ENCODE measurements around the gene LRRC74B.
"Not testable (repeated sequence)": the region's sequence is repeated elsewhere in the genome, so short reads cannot be mapped to it uniquely, and the experiment has no call there.

The LRRC74B gene

DNA sequence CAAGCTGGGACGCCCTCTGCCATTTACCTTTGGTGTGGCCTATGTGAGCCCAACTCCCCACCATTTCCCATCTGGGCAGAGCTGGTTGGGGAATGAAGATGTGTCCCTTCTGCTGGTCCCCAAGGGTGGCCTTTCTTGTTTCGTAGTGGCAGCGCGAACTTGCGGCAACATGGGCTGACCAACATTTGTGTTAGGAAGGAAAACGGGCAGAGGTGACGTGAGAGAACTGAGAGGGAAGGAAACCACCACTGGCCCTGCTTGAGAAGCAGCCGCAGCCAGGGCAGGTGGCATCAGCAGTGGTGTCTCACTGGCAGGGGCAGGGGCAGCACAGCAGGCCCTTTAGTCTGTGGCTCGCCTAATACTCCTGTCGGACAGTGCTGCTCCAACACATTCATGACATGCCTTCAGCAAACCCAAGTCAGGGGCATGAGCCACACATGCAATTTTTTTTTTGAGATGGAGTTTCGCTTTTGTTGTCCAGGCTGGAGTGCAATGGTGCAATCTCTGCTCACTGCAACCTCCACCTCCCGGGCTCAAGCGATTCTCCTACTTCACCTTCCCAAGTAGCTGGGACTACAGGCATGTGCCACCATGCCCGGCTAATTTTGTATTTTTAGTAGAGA, 29.9 kb downstream of the LRRC74B start:
- DNase-seq (ENCODE audit: low read depth in 4 of 4, low spot score in 1 of 4): no peak

DNA sequence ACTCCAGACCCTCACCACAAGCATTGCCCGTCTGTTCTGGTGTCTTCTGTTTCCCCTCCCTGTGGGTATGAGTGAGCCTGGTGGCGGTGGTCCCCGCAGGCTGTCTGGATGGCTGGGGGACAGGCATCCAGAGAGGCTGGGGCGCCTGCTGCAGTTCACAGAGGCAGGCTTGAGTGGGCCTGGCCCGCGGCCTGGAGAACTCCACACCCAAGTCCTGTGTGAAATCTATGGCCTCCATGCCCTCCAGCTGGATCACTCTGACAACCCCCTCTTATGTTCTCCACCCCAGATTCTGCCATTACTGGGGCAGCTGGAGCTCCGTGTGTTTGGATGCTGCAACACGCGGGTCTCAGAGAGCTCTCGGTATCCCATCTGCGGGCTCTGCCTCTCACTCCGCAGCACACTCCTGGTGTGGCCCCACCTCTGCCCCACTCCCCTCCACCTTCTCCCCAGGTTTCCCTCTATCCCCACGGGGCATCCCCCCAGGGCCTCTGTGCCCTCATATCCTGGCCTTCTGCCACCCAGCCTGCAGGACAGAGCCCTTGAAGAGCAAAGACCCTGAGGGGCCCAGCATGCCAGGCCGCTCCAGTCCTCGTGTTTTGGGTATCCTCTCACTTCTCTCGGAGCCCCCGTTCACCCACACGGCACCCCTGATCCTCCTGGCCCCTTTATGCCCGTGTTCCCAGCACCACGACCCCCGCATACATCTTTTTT, 31.3 kb downstream of the LRRC74B start:
- DNase-seq (ENCODE audit: low read depth in 4 of 4, low spot score in 1 of 4): no peak

DNA sequence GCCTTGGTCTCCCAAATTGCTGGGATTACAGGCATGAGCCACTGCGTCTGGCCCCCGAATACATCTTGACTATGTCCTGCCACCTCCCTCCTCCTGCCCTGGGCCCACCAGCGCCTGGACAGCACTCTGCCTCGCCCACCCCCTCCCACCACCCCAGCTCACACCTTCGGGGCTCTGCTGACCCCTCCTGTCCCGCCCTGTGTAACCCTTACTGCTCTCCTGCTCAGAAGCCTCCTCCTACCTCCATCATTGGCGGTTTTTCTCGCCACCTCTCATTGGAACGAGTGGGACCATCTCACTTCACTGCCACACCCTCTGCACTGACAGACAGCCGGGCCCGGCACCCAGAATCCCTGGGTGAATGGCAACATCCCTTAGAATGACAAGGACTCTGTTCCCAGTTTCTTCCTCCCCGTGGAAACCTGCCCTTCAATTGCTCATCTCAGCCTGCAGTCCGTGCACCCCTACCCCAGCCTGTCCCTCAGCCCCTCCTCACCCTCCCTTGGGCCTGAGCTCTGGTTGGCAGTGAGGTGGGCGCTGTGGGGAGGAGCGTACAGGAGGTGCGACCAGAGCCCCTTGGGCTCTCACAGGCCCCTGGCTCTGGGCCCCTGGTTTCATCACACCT, 32.2 kb downstream of the LRRC74B start:
- DNase-seq (ENCODE audit: low read depth in 4 of 4, low spot score in 1 of 4): no peak

DNA sequence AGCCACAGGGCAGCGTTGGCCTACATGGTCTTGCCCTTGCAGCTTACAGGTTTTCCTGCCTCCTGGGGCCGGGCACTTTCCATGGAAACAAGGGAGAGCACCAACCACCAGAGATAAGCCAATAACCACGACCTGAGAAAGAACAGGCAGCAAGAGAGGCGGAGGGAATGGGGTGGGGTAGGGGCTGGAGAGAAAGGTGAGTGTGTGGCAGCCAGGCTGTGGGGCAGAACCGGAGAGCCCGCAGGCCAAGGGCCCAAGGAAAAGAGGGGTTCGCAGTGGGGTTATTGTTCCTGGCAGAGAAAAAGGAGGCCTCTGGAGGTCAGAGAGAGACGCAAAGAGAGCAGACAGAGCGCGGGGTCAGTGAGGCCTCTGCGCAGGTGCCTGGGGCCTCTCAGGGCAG, 33.2 kb downstream of the LRRC74B start:
- DNase-seq (ENCODE audit: low read depth in 4 of 4, low spot score in 1 of 4): no peak

DNA sequence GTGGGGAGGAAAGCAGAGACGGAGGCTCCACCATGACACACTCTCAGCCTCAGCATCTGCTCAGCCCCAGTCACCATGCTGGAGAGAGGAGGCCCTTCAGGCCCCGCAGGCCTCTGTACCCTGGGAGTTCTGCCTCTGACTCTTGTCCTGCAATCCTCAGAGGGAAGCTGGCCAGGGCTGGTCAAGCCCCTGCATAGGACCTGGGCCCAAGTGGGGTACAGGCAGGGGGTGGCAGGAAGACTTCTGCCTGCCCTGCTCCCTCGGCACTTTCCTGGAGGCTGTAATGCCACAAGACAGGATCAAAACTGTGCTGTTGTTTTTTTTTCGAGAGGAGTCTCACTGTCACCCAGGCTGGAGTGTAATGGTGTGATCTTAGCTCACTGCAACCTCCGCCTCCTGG, 33.7 kb downstream of the LRRC74B start:
- DNase-seq (ENCODE audit: low read depth in 4 of 4, low spot score in 1 of 4): no peak

DNA sequence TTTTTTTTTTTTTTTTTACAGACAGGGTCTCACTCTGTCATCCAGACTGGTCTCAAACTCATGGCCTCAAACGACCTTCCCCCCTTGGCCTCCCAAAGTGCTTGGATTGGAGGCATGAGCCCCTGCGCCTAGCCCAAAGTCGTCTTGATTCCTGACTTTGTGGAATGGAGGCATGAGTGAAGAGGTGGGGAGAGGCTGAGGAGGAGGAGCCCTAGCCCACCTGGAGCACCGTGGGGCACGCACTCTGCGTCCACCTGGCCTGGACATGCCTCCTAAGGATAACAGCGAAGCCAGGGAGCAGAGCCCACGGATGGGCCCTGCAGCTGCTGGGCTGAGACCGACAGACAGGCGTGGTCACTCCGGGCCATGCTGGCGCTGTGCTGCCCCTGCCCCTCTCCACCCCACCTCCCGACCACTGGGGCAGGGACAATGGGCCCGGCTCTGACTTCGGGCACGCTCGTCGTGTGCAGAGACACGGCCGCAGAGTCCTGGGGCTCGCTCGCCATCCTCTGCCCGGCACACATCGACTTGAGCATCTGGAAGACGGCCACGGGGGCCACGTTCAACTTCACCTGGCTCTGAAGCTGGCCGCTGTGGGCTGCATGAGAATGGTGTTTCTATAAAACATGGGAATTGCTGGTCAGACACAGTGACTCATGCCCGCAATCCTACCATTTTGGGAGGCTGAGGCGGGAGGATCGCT, 34.8 kb downstream of the LRRC74B start:
- DNase-seq (ENCODE audit: low read depth in 4 of 4, low spot score in 1 of 4): no peak

DNA sequence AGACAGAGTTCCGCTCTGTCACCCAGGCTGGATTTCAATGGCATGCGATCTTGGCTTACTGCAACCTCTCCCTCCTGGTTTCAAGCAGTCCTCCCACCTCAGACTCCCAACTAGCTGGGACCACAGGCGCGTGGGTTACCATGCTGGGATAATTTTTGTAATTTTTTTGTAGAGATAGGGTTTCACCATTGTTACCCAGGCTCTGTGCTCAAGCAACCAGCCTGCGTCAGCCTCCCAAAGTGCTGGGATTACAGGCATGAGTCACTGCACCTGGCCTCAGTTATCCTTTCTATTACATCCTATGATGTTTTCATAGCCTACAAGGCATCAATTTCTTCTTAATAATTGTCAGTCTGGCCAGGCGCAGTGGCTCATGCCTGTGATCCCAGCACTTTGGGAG, 36.5 kb downstream of the LRRC74B start:
- DNase-seq (ENCODE audit: low read depth in 4 of 4, low spot score in 1 of 4): no peak

DNA sequence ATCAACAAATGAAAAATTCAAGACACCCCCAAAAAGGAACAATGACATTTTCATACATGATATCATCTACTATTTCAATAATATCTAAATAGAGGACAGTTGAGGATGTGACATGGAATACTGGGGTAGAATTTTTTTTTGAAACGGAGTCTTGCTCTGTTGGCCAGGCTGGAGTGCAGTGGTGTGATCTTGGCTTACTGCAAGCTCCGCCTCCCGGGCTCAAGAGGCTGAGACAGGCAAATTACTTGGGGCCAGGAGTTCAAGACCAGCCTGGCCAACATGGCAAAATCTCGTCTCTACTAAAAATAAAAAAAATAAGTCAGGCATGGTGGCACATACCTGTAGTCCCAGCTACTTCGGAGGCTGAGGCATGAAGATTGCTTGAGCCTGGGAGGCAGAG, 41.4 kb downstream of the LRRC74B start:
- no peak for DNase-seq (ENCODE audit: low read depth in 4 of 4, low spot score in 1 of 4)

DNA sequence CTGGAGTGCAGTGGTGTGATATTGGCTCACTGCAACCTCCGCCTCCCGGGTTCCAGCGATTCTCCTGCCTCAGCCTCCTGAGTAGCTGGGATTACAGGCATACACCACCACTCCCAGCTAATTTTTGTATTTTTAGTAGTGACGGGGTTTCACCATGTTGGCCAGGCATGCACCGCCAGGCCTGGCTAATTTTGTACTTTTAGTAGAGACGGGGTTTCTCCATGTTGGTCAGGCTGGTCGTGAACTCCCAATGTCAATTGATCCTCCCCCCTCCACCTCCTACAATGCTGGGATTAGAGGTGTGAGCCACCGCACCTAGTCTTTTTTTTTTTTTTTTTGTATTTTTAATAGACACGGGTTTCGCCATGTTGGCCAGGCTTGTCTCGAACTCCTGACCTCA, 42.2 kb downstream of the LRRC74B start:
- DNase-seq (ENCODE audit: low read depth in 4 of 4, low spot score in 1 of 4): not testable (repeated sequence)

DNA sequence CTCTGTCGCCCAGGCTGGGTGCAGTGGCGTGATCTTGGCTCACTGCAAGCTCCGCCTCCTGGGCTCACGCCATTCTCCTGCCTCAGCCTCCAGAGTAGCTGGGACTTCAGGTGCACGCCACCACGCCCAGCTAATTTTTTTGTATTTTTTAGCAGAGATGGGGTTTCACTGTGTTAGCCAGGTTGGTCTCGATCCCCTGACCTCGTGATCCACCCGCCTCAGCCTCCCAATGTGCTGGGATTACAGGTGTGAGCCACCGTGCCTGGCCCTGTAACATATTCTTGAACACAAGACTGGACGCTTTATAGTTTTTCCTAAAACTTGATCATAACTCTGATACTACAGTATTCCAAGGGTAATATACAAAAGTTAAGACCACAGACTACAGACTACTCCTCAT, 45.5 kb downstream of the LRRC74B start:
- not testable (repeated sequence) for DNase-seq (ENCODE audit: low read depth in 4 of 4, low spot score in 1 of 4)

DNA sequence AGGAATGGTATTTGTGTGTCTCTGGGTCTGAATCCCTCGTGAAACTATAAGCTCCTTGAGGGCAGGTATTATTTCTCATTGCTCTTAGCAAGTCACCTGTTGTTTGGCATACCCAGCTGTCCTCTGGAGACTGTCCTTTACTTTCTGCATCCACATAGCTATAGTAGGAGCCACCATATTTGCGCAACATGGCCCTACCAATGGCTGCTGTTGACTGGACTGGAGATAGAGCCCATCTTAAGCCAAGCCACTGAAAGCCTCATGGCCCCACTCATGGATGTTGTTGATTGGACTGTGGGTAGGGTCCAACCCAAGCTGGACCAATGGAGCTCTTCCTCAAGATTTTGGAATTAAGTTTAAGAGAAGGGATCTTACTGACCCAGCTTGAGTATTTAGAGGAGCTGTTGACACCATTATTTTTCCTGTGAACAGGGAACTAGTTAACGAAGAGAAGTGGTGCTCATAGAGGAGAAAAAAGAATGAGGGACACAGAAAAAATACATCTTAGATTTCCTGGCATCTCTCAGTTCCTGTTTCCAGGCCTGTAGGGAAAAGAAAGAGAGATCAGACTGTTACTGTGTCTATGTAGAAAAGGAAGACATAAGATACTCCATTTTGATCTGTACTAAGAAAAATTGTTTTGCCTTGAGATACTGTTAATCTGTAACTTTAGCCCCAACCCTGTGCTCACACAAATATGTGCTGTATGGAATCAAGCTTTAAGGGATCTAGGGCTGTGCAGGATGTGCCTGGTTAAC, 47.2 kb downstream of the LRRC74B start:
- no peak for DNase-seq (ENCODE audit: low read depth in 4 of 4, low spot score in 1 of 4)

DNA sequence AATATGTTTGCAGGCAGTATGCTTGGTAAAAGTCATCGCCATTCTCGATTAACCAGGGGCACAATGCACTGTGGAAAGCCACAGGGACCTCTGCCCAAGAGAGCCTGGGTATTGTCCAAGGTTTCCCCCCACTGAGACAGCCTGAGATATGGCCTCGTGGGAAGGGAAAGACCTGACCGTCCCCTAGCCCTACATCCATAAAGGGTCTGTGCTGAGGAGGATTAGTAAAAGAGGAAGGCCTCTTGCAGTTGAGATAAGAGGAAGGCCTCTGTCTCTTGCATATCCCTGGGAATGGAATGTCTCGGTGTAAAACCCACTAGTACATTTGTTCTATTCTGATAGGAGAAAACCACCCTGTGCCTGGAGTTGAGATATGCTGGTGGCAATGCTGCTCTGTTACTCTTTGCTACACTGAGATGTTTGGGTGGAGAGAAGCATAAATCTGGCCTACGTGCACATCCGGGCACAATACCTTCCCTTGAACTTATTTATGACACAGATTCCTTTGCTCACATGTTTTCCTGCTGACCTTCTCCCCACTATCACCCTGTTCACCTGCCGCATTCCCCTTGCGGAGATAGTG, 47.9 kb downstream of the LRRC74B start:
- not testable (repeated sequence) for DNase-seq (ENCODE audit: low read depth in 4 of 4, low spot score in 1 of 4)

DNA sequence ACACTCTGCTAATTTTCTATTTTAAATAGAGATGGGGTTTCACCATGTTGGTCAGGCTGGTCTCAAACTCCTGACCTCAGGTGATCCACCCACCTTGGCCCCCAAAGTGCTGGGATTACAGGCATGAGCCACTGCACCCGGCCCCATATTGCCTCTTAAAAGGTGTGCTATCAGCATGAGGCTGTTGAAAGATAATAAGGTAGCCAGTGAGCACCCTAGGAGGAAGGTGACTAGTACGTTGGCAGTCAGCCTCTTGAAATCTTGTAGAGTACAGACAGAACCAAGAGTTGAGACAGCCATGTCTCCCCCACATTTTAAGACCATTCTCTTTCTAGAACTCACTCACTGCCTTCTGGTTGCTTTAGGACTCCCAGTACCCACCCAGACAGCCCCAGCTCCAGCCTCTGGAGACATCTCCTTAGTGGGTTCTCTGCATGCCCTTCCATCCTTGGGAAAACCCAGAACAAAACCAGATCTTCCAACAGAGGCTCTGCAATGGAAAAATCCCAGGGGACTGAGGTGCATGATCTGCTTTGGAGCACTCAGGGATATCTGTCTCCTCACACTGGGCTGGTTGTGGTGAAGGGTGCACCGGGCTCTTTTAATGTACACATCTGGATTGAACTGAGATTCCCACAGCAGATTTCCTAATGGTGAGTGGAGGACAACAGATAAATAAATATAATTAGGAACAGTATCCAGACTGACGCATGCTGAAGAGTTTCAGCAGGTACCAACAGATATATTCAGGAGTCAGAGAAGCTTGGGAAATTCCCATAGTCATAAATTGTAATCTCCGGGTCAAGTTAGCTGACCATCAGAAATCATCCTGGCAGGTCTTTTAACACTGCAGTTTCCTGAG, 49.4 kb downstream of the LRRC74B start:
- DNase-seq (ENCODE audit: low read depth in 4 of 4, low spot score in 1 of 4): no peak

DNA sequence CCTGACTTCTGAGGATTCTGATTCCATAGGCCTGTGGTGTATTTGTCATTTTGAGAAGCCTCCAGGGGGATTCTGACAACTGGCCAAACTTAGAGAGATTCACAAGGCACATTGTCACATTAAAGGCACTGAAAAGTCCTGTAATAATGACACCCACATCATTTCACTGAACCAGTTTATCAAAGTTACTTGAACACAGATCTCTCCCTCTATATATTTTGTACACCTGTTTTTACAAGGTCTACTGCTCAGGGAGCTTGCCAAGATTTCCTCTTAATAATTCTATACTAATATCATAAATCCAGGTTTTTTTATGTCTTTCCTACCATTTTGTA, 50.0 kb downstream of the LRRC74B start:
- DNase-seq (ENCODE audit: low read depth in 4 of 4, low spot score in 1 of 4): no peak

DNA sequence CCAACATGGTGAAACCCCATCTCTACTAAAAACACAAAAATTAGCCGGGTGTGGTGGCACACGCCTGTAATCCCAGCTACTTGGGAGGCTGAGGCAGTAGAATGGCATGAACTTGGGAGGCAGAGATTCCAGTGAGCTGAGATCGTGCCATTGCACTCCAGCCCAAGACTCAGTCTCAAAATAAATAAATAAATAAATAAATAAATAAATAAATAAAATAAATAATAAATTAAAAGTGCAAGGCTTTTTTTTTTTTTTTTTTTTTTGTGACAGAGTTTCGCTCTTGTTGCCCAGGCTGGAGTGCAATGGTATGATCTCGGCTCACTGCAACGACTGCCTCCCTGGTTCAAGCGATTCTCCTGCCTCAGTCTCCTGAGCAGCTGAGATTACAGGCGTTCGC, 51.1 kb downstream of the LRRC74B start:
- DNase-seq (ENCODE audit: low read depth in 4 of 4, low spot score in 1 of 4): not testable (repeated sequence)

DNA sequence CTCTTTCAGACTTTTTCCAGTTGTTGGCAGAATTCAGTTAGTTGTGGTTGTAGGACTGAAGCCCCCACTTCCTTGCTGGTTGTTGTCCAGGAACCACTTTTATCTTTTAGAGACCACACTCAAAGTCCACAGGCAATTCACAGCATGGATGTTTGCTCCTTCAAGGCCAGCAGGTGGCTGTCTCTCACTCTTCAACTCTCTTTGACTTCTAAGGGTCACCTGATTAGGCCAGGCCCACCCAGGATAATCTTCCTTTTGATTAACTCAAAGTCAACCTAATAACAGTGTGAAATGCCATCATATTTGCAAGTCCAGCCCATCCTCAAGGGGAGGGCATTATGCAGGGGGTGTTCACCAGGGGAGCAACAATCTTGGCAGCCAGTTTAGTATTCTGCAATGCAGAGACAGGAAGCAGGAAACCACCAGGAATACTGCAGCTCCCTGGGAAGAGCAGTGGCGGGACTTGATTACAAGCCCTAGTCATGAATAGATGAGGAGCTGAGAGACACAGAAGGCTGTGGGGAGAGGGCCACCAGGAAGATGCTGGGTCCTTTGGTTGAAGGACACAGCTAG, 52.4 kb downstream of the LRRC74B start:
- no peak for DNase-seq (ENCODE audit: low read depth in 4 of 4, low spot score in 1 of 4)

DNA sequence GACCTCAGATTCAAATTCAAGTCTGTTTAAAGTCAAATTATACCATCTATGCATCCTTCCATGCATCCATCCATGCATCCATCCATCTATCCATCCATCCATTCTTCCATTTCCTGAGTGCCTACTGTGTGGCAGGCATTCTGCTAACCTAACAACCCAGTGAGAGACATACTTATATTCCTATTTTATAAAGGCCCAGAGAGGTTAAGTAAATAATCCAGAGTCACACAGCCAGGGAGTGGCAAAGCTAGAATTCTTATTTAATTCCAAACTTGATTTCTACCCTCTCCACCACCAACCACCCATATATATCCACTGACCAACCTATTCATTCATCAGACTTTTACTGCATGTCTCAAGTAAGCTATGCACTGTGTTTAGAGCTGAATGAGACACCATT, 53.8 kb downstream of the LRRC74B start:
- DNase-seq (ENCODE audit: low read depth in 4 of 4, low spot score in 1 of 4): no peak

DNA sequence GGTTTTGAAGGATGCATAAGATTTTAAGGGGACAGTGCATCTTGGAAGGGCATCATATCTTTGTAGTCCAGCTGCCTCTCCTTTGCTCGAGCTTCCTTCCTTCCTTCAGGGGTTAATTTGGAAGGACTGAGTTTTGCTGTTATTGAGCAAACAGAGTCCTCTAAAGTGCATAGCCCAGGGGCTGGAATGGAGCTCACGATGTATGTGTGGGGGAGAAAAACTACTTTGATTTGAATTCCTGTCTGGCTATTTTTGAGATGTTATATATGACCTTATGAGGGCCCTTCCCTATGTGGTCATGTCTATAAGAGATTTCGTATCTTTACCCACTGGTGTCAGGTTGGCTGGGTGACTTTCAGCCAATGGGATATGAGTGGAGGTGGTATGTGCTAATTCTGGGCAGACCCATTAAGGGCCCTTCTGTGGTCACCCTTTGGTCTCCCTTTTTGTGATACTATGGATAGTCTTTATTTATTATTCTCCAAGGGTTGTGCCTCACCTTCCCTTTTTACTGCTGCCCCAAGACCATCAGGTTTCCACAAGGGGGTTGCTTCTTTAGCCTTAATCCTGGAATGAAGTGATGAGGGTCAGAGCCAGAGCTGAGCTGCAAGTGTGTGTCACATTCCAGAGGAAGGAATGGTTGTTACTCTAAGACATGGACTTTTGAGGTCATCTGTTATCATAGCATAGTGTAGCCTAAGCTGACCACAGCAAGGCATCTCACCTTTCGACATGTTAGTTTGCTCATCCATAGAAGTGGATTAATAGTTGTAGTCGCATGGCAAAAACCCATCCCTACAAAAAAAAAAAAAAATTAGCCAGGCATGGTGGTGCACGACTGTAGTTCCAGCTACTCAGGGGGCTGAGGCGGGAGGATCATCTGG, 54.6 kb downstream of the LRRC74B start:
- no peak for DNase-seq (ENCODE audit: low read depth in 4 of 4, low spot score in 1 of 4)
